Measurements from ENCODE around the gene APC.

- no peak for TF ChIP-seq CREB1 (IDR thresholded peaks at IDR 0.05; ENCODE audit: low read depth)
- TF ChIP-seq, protein P1, sequence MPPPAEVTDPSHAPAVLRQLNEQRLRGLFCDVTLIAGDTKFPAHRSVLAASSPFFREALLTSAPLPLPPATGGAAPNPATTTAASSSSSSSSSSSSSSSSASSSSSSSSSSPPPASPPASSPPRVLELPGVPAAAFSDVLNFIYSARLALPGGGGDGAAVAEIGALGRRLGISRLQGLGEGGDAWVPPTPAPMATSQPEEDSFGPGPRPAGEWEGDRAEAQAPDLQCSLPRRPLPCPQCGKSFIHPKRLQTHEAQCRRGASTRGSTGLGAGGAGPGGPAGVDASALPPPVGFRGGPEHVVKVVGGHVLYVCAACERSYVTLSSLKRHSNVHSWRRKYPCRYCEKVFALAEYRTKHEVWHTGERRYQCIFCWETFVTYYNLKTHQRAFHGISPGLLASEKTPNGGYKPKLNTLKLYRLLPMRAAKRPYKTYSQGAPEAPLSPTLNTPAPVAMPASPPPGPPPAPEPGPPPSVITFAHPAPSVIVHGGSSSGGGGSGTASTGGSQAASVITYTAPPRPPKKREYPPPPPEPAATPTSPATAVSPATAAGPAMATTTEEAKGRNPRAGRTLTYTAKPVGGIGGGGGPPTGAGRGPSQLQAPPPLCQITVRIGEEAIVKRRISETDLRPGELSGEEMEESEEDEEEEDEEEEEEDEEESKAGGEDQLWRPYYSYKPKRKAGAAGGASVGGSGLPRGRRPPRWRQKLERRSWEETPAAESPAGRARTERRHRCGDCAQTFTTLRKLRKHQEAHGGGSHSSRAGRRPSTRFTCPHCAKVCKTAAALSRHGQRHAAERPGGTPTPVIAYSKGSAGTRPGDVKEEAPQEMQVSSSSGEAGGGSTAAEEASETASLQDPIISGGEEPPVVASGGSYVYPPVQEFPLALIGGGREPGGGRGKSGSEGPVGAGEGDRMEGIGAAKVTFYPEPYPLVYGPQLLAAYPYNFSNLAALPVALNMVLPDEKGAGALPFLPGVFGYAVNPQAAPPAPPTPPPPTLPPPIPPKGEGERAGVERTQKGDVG (CRISPR knock-in tag; IDR thresholded peaks at IDR 0.05) = no peak
- no peak for TF ChIP-seq CHD1 (IDR thresholded peaks at IDR 0.05; ENCODE audit: low read depth, low read length)
- no peak for TF ChIP-seq GABPA (IDR thresholded peaks at IDR 0.05; ENCODE audit: low read depth)
- TF ChIP-seq, protein P2, sequence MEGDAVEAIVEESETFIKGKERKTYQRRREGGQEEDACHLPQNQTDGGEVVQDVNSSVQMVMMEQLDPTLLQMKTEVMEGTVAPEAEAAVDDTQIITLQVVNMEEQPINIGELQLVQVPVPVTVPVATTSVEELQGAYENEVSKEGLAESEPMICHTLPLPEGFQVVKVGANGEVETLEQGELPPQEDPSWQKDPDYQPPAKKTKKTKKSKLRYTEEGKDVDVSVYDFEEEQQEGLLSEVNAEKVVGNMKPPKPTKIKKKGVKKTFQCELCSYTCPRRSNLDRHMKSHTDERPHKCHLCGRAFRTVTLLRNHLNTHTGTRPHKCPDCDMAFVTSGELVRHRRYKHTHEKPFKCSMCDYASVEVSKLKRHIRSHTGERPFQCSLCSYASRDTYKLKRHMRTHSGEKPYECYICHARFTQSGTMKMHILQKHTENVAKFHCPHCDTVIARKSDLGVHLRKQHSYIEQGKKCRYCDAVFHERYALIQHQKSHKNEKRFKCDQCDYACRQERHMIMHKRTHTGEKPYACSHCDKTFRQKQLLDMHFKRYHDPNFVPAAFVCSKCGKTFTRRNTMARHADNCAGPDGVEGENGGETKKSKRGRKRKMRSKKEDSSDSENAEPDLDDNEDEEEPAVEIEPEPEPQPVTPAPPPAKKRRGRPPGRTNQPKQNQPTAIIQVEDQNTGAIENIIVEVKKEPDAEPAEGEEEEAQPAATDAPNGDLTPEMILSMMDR (IDR thresholded peaks at IDR 0.05 in 2 of 3, conservative IDR thresholded peaks at IDR 0.05 in 1 of 3; ENCODE audit: control insufficient read depth in 2 of 3, extremely low read depth in 1 of 3, insufficient read depth in 1 of 3, low read depth in 3 of 3, low read length in 3 of 3) = no peak
- TF ChIP-seq SRF (IDR thresholded peaks at IDR 0.05; ENCODE audit: low read depth in 2 of 2, low read length in 2 of 2) = no peak
Measured at GRCh38 chr5:112772124-112772523, 34.4 kb downstream of the APC start.

Data from GM12878 (cell line).